ENCODE measurements around the gene PPP1R14C. TPM values are rescaled to one million over a fixed set of nuclear protein-coding genes. Genes with fewer than 3 reads are reported as not detected.
"Not testable (repeated sequence)": the region's sequence is repeated elsewhere in the genome, so short reads cannot be mapped to it uniquely, and the experiment has no call there.

PPP1R14C gene
- polyA plus RNA-seq, 3 donors: 21.7 to 30.5 (median 27.6) TPM

GRCh38 chr6:150182460-150183078, 39.7 kb downstream of the PPP1R14C start:
- DNase-seq (ENCODE audit: extremely low read depth in 1 of 11, low read depth in 9 of 11, low spot score in 4 of 11): no peak

- DNase-seq (ENCODE audit: extremely low read depth in 1 of 11, low read depth in 9 of 11, low spot score in 4 of 11): no peak
Measured at GRCh38 chr6:150183105-150183504, 40.3 kb downstream of the PPP1R14C start.

- DNase-seq (ENCODE audit: extremely low read depth in 1 of 11, low read depth in 9 of 11, low spot score in 4 of 11): no peak
Measured at GRCh38 chr6:150183966-150184365, 41.1 kb downstream of the PPP1R14C start.

GRCh38 chr6:150184850-150185731, 42.2 kb downstream of the PPP1R14C start:
- DNase-seq (ENCODE audit: extremely low read depth in 1 of 11, low read depth in 9 of 11, low spot score in 4 of 11): no peak

GRCh38 chr6:150185732-150186117, 42.9 kb downstream of the PPP1R14C start:
- no peak for DNase-seq (ENCODE audit: extremely low read depth in 1 of 11, low read depth in 9 of 11, low spot score in 4 of 11)

GRCh38 chr6:150186129-150186898, 43.5 kb downstream of the PPP1R14C start:
- no peak for DNase-seq (ENCODE audit: extremely low read depth in 1 of 11, low read depth in 9 of 11, low spot score in 4 of 11)

- not testable (repeated sequence) for DNase-seq (ENCODE audit: extremely low read depth in 1 of 11, low read depth in 9 of 11, low spot score in 4 of 11)
Measured at GRCh38 chr6:150187433-150187832, 44.6 kb downstream of the PPP1R14C start.

DNA sequence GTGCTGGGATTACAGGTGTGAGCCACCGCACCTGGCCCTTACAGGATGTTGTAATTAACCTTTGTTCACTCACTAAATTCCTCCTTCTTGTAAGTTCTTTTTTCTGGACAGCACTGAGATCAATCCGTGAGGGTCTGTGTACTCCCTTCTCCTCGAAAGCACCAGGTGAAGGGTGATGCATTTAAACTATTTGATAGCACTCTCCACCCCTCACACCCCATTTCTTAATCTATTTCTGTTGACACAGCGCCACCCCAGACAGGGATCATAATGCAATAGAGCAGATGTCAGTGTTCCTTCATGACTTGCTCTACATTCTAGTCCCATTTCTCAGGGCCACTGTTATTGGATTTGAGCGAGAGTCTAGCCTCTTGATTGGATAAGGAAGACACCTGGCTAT, 46.3 kb downstream of the PPP1R14C start:
- no peak for DNase-seq (ENCODE audit: extremely low read depth in 1 of 11, low read depth in 9 of 11, low spot score in 4 of 11)

DNA sequence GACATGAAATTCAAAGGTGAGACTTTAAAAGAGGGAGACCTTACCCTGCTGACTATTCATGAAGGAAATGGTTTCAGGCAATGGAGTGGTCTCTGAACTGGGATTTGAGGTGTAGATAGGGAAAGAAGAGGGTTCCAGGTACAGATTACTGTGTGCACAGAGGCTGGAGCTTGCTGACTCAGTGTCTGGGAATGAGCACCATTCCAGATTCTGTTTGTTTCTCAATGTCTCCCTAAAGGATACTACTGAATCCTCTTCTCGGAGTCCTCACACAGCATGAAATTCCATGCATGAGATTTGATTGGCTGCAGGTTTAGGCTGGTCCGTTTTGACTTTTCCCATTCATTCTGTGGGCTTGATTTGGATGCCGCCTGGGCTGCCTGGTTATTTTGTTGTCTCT, 49.0 kb downstream of the PPP1R14C start:
- DNase-seq (ENCODE audit: extremely low read depth in 1 of 11, low read depth in 9 of 11, low spot score in 4 of 11): no peak

GRCh38 chr6:150194195-150194594, 51.4 kb downstream of the PPP1R14C start:
- DNase-seq (ENCODE audit: extremely low read depth in 1 of 11, low read depth in 9 of 11, low spot score in 4 of 11): no peak

- peak; percentile 66 to 92 (median 83) for DNase-seq (ENCODE audit: extremely low read depth in 1 of 11, low read depth in 9 of 11, low spot score in 4 of 11)
Measured at GRCh38 chr6:150195996-150196417, 53.2 kb downstream of the PPP1R14C start.

- no peak for DNase-seq (ENCODE audit: extremely low read depth in 1 of 11, low read depth in 9 of 11, low spot score in 4 of 11)
Measured at GRCh38 chr6:150196942-150197745, 54.3 kb downstream of the PPP1R14C start.

DNA sequence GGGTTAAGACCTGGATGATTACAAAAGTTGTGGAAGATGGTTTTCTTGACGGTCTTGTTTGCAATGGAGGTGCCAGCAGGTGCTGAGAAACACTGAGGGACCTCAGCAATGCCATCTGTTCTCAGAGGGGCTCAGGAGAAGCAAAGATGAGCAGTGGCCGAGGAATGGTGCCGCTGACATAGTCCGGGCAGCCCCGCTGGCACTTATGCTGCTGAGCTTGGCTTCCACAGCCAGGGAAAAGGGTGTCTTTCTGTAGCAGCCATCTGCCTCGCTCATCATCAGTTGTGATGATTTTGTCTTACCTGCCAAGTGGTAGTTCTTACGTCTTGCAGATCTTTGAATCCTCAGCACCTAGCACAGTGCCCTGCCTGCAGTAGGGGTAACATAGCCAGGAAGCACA, 55.7 kb downstream of the PPP1R14C start:
- DNase-seq (ENCODE audit: extremely low read depth in 1 of 11, low read depth in 9 of 11, low spot score in 4 of 11): no peak

- no peak for DNase-seq (ENCODE audit: extremely low read depth in 1 of 11, low read depth in 9 of 11, low spot score in 4 of 11)
Measured at GRCh38 chr6:150199241-150199640, 56.4 kb downstream of the PPP1R14C start.

- no peak for DNase-seq (ENCODE audit: extremely low read depth in 1 of 11, low read depth in 9 of 11, low spot score in 4 of 11)
Measured at GRCh38 chr6:150200428-150201100, 57.7 kb downstream of the PPP1R14C start.

DNA sequence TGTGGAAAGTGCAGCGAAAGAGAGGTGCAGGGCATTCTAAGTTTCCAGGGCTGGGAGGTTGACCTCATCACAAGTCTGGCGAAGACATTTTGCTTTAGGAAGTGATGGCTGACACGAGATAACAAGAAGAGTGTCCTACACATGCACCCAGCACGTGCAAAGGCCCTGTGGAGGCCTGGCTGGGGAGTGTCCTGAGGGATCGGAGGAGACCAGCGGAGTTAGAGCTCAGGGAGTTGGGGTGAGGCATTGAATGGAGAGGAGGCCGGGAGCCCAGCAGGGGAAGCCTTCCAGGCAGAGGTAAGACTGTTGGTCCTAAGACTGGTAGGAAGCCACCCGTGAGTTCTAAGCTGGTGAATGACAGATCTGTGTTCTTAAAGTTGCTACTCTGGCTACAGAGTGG, 58.4 kb downstream of the PPP1R14C start:
- no peak for DNase-seq (ENCODE audit: extremely low read depth in 1 of 11, low read depth in 9 of 11, low spot score in 4 of 11)

- peak in 5 of 11 donors; percentile 22 to 72 (median 39) for DNase-seq (ENCODE audit: extremely low read depth in 1 of 11, low read depth in 9 of 11, low spot score in 4 of 11)
Measured at GRCh38 chr6:150201772-150202329, 59.0 kb downstream of the PPP1R14C start.

GRCh38 chr6:150202404-150202803, 59.6 kb downstream of the PPP1R14C start:
- no peak for DNase-seq (ENCODE audit: extremely low read depth in 1 of 11, low read depth in 9 of 11, low spot score in 4 of 11)
